ENCODE measurements around the gene SLC25A5. TPM values are rescaled to one million over a fixed set of nuclear protein-coding genes. Genes with fewer than 3 reads are reported as not detected.
"Not testable (repeated sequence)": the region's sequence is repeated elsewhere in the genome, so short reads cannot be mapped to it uniquely, and the experiment has no call there.

SLC25A5 gene
- total and polyA plus RNA-seq, 8 donors, result 186 to 392 (median 205) TPM

GRCh38 chrX:119488749-119489148, 20.5 kb downstream of the SLC25A5 start:
- DNase-seq (no peak), ATAC-seq (peak; percentile 83)
- intact Hi-C loops (cut with DNase I), result no loop called here

DNA sequence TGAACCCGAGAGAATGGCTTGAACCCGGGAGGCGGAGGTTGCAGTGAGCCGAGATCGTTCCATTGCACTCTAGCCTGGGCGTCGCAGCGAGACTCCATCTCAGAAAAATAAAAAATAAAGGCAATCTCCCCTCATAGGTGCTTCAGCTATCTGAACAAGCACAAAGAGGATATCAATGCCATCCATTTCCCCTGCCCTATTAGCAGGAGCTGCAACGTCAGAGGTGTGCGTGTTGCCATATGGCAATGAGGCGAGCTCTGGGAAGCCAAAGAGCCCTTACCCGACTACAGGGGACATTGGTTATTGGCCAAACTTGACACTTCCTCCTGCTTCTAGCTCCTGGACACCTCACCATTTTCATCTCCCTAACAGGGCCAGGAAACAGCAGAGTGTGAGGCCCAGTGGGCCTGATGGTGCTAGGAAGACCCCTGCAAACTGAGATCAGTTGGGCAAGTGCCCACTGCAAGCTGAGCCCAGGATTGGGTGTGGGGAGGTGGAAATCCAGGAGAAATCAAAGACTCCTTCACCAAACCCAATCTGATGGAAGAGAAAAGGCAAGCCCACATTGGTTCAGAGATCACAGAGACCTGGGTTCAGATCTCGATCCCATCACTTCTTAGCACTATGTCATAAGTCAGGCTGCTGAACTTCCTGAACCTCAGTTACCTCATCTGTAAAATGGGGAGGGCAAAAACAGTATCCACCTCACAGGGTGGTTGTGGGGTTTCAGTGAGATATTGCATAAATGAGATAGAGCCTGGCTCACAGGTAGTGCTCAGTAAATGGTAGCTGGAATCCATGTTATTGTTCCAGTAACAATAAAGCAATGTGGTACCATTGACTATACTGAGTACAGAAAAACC, 21.2 kb downstream of the SLC25A5 start:
- intact Hi-C loops (cut with DNase I), result no loop called here

More at GRCh38 chrX:119488749-119489148, 20.5 kb downstream of the SLC25A5 start:
- H3K27me3 ChIP-seq, result no peaks in the 10 kb centered on the region
- no peak overlapping the region for H3K4me3 ChIP-seq
- no peaks in the 10 kb centered on the region for H3K4me1 ChIP-seq
- H3K27ac ChIP-seq, result no peak overlapping the region
- no peaks in the 10 kb centered on the region for H3K36me3 ChIP-seq
- TF ChIP-seq CTCF (IDR thresholded peaks at IDR 0.05), result peak; percentile 47 to 52
- no peaks in the 10 kb centered on the region for H3K9me3 ChIP-seq

DNA sequence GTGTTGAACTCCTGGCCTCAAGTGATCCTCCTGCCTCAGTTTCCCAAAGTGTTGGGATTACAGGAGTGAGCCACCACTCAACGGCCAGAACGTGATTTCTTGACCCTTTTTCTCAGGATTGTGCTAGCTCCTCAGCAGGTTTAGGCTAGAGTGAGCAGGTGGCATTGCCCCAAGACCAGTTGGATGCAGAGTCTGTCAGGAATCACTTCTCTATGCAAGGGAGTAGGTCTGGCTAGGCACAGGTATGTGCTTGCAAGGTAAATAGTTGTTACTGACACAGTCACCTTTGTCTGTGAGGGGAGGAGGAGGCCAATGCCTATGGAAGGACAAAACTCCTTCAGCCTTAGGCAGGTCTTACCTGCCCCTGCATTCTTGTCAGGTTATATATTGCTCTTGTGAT, 24.2 kb downstream of the SLC25A5 start:
- Histone ChIP-seq H3K27ac (no peak overlapping the region), H3K36me3 (no peaks in the 10 kb centered on the region), H3K9me3 (no peaks in the 10 kb centered on the region), H3K4me1 (no peaks in the 10 kb centered on the region), H3K4me3 (no peak overlapping the region), H3K27me3 (no peaks in the 10 kb centered on the region)
- DNase-seq (no peak), ATAC-seq (no peak)
- intact Hi-C loops (cut with DNase I), result no loop called here
- TF ChIP-seq CTCF (IDR thresholded peaks at IDR 0.05), result no peak

More for the DNA sequence above, 21.2 kb downstream of the SLC25A5 start:
- Histone ChIP-seq H3K9me3 (no peaks in the 10 kb centered on the region), H3K27me3 (no peaks in the 10 kb centered on the region), H3K4me1 (no peaks in the 10 kb centered on the region), H3K27ac (no peak overlapping the region), H3K4me3 (no peak overlapping the region), H3K36me3 (no peaks in the 10 kb centered on the region)
- no peak for DNase-seq
- no peak for TF ChIP-seq CTCF (IDR thresholded peaks at IDR 0.05)
- ATAC-seq, result no peak

DNA sequence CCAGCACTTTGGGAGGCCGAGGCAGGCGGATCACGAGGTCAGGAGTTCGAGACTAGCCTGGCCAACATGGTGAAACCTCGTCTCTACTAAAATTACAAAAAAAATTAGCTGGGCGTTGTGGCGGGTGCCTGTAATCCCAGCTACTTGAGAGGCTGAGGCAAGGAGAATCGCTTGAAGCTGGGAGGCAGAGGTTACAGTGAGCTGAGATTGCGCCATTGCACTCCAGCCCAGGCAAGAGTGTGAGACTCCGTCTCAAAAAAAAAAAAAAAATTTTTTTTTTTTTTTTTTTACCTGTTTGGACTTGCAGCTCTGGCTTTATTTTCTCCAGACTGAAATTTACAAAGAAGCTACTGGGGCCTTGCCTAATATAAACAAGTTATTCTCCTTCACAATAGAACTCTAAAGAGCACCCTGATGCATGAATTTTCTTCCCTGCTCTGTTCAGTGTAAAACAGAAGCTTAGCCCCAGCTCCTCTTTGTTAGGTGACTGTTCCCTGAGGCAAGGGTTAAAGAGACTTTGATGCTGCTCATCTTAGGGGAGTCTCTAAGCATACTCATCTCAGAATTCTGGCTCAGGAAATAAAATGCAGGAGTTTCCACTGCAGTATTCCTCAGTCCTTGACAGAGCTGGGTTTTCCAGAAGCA, 25.7 kb downstream of the SLC25A5 start:
- H3K4me1 ChIP-seq; intact Hi-C loops (cut with DNase I): not testable (repeated sequence)
- ATAC-seq, result peak; percentile 39

GRCh38 chrX:119495734-119496726, 27.8 kb downstream of the SLC25A5 start:
- H3K27ac ChIP-seq, result peak overlapping the region in 1 of 2 donors; percentile 45
- intact Hi-C loops (cut with DNase I), result no loop called here
- no peak for TF ChIP-seq CTCF (IDR thresholded peaks at IDR 0.05)
- H3K4me1 ChIP-seq, result no peaks in the 10 kb centered on the region
- no peaks in the 10 kb centered on the region for H3K36me3 ChIP-seq
- no peak for DNase-seq
- ATAC-seq, result peak; percentile 68
- no peaks in the 10 kb centered on the region for H3K27me3 ChIP-seq
- no peaks in the 10 kb centered on the region for H3K9me3 ChIP-seq
- H3K4me3 ChIP-seq, result no peak overlapping the region

More for the DNA sequence above, 25.7 kb downstream of the SLC25A5 start:
- not testable (repeated sequence) for H3K27ac ChIP-seq, H3K36me3 ChIP-seq, H3K9me3 ChIP-seq, DNase-seq, H3K4me3 ChIP-seq, H3K27me3 ChIP-seq
